Measurements from ENCODE around the gene NAA38. TPM values are rescaled to one million over a fixed set of nuclear protein-coding genes. Genes with fewer than 3 reads are reported as not detected.

NAA38 gene
- total and polyA plus RNA-seq, 2 experiments from 2014 or later = 71.5 to 185 TPM

DNA sequence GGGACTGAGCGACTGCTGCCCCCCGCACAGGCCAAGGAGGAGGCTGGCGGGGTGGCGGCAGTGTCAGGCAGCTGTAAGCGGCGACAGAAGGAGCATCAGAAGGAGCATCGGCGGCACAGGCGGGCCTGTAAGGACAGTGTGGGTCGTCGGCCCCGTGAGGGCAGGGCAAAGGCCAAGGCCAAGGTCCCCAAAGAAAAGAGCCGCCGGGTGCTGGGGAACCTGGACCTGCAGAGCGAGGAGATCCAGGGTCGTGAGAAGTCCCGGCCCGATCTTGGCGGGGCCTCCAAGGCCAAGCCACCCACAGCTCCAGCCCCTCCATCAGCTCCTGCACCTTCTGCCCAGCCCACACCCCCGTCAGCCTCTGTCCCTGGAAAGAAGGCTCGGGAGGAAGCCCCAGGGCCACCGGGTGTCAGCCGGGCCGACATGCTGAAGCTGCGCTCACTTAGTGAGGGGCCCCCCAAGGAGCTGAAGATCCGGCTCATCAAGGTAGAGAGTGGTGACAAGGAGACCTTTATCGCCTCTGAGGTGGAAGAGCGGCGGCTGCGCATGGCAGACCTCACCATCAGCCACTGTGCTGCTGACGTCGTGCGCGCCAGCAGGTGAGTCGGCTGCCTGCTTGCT lies 8.1 kb downstream of the NAA38 start:
- no peak overlapping the region for H3K9ac ChIP-seq
- TF ChIP-seq EZH2 (IDR thresholded peaks at IDR 0.05; ENCODE audit: insufficient read depth, poor library complexity, severe bottlenecking) (no peak), EZH2phosphoT487 (IDR thresholded peaks at IDR 0.05; ENCODE audit: insufficient read depth, low read depth) (no peak)

DNA sequence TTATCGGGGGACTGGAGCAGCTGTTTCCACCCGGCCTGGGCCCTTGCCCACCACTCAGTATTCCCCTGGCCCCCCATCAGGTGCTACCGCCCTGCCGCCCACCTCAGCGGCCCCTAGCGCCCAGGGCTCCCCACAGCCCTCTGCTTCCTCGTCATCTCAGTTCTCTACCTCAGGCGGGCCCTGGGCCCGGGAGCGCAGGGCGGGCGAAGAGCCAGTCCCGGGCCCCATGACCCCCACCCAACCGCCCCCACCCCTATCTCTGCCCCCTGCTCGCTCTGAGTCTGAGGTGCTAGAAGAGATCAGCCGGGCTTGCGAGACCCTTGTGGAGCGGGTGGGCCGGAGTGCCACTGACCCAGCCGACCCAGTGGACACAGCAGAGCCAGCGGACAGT lies 8.6 kb downstream of the NAA38 start:
- Histone ChIP-seq H3K4me3 (no peak overlapping the region), H3K9ac (no peak overlapping the region), H2AFZ (no peak overlapping the region), H3K79me2 (ENCODE audit: insufficient read depth) (peaks cover 70% of the 10 kb centered on the region), H4K20me1 (ENCODE audit: insufficient read depth) (no peaks in the 10 kb centered on the region), H3K27me3 (replicated peaks; ENCODE audit: insufficient read depth) (no peaks in the 10 kb centered on the region), H3K36me3 (ENCODE audit: low read depth) (no peaks in the 10 kb centered on the region; the same call in 1 of the 2 replicates), H3K9me3 (ENCODE audit: low read depth) (no peaks in the 10 kb centered on the region), H3K4me2 (ENCODE audit: unreplicated experiment) (no peak overlapping the region), H3F3A (ENCODE audit: insufficient read depth) (peaks cover 12% of the 10 kb centered on the region), H3K27ac (no peak overlapping the region), H3K4me1 (ENCODE audit: insufficient read depth) (no peaks in the 10 kb centered on the region; the same call in 1 of the 2 replicates), H3K9me2 (ENCODE audit: insufficient read depth) (no peaks in the 10 kb centered on the region)
- TF ChIP-seq EZH2phosphoT487 (IDR thresholded peaks at IDR 0.05; ENCODE audit: insufficient read depth, low read depth) (no peak), EZH2 (IDR thresholded peaks at IDR 0.05; ENCODE audit: insufficient read depth, poor library complexity, severe bottlenecking) (no peak)
- 94 to 96% methylated on average over 6 to 21 of the region's 21 CpGs for WGBS, 2 experiments (ENCODE audit: low coverage in 1 of 2, low lambda C conversion rate in 2 of 2, missing lambda C conversion rate in 2 of 2)
- in situ Hi-C loops (cut with MboI) = no loop called here
- no peak for DNase-seq

More for the DNA sequence above, 8.1 kb downstream of the NAA38 start:
- Histone ChIP-seq H3K36me3 (ENCODE audit: low read depth) (no peaks in the 10 kb centered on the region; the same call in 1 of the 2 replicates), H3F3A (ENCODE audit: insufficient read depth) (peaks cover 16% of the 10 kb centered on the region; the same call in 1 of the 2 replicates), H3K27ac (no peak overlapping the region), H3K9me3 (ENCODE audit: low read depth) (no peaks in the 10 kb centered on the region), H2AFZ (no peak overlapping the region), H3K4me2 (ENCODE audit: unreplicated experiment) (no peak overlapping the region), H3K79me2 (ENCODE audit: insufficient read depth) (peaks cover 67% of the 10 kb centered on the region), H3K4me3 (no peak overlapping the region), H4K20me1 (ENCODE audit: insufficient read depth) (no peaks in the 10 kb centered on the region), H3K4me1 (ENCODE audit: insufficient read depth) (no peaks in the 10 kb centered on the region; the same call in 1 of the 2 replicates), H3K27me3 (replicated peaks; ENCODE audit: insufficient read depth) (no peaks in the 10 kb centered on the region), H3K9me2 (ENCODE audit: insufficient read depth) (no peaks in the 10 kb centered on the region)
- in situ Hi-C loops (cut with MboI) = no loop called here
- no peak for DNase-seq
- 91% methylated on average over 35 of the region's 35 CpGs for WGBS, 2 experiments (ENCODE audit: low coverage in 1 of 2, low lambda C conversion rate in 2 of 2, missing lambda C conversion rate in 2 of 2)

DNA sequence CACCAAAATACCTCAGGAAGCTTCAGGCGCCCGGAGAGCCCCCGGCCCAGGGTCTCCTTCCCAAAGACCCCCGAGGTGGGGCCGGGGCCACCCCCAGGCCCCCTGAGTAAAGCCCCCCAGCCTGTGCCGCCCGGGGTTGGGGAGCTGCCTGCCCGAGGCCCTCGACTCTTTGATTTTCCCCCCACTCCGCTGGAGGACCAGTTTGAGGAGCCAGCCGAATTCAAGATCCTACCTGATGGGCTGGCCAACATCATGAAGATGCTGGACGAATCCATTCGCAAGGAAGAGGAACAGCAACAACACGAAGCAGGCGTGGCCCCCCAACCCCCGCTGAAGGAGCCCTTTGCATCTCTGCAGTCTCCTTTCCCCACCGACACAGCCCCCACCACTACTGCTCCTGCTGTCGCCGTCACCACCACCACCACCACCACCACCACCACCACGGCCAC lies 9.2 kb downstream of the NAA38 start:
- Histone ChIP-seq H4K20me1 (ENCODE audit: insufficient read depth) (no peaks in the 10 kb centered on the region), H3K36me3 (ENCODE audit: low read depth) (no peaks in the 10 kb centered on the region; the same call in 1 of the 2 replicates), H3K4me1 (ENCODE audit: insufficient read depth) (no peaks in the 10 kb centered on the region; the same call in 1 of the 2 replicates), H3K9me2 (ENCODE audit: insufficient read depth) (no peaks in the 10 kb centered on the region), H3K4me2 (ENCODE audit: unreplicated experiment) (no peak overlapping the region), H3K9ac (no peak overlapping the region), H3K9me3 (ENCODE audit: low read depth) (no peaks in the 10 kb centered on the region), H3K27me3 (replicated peaks; ENCODE audit: insufficient read depth) (no peaks in the 10 kb centered on the region), H3K4me3 (no peak overlapping the region), H3F3A (ENCODE audit: insufficient read depth) (peaks cover 11% of the 10 kb centered on the region), H3K79me2 (ENCODE audit: insufficient read depth) (peaks cover 70% of the 10 kb centered on the region), H3K27ac (no peak overlapping the region), H2AFZ (no peak overlapping the region)
- no peak for DNase-seq
- in situ Hi-C loops (cut with MboI) = no loop called here
- 89 to 91% methylated on average over 8 to 20 of the region's 20 CpGs for WGBS, 2 experiments (ENCODE audit: low coverage in 1 of 2, low lambda C conversion rate in 2 of 2, missing lambda C conversion rate in 2 of 2)
- TF ChIP-seq EZH2phosphoT487 (IDR thresholded peaks at IDR 0.05; ENCODE audit: insufficient read depth, low read depth) = no peak
- TF ChIP-seq EZH2 (IDR thresholded peaks at IDR 0.05; ENCODE audit: insufficient read depth, poor library complexity, severe bottlenecking) = no peak

DNA sequence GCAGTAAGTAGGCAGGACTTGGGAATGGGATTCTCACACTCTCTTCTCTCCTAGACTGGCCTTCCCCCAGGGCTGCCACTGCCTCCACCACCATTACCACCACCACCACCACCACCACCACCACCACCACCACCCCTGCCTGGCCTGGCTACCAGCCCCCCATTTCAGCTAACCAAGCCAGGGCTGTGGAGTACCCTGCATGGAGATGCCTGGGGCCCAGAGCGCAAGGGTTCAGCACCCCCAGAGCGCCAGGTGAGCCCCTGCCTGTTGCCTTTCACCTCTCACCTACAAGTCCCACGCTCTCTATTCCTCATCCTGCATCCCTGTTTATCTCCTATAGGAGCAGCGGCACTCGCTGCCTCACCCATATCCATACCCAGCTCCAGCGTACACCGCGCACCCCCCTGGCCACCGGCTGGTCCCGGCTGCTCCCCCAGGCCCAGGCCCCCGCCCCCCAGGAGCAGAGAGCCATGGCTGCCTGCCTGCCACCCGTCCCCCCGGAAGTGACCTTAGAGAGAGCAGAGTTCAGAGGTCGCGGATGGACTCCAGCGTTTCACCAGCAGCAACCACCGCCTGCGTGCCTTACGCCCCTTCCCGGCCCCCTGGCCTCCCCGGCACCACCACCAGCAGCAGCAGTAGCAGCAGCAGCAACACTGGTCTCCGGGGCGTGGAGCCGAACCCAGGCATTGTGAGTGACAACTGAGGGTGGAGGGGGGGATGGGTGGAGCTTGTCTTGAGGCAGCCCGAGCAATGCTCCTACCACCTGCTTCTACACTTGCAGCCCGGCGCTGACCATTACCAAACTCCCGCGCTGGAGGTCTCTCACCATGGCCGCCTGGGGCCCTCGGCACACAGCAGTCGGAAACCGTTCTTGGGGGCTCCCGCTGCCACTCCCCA lies 10.3 kb downstream of the NAA38 start:
- Histone ChIP-seq H3F3A (ENCODE audit: insufficient read depth) (peaks cover 11% of the 10 kb centered on the region), H4K20me1 (ENCODE audit: insufficient read depth) (no peaks in the 10 kb centered on the region), H3K9ac (no peak overlapping the region), H3K4me2 (ENCODE audit: unreplicated experiment) (no peak overlapping the region), H3K79me2 (ENCODE audit: insufficient read depth) (peaks cover 61% of the 10 kb centered on the region), H3K27ac (no peak overlapping the region), H3K4me3 (no peak overlapping the region), H3K9me2 (ENCODE audit: insufficient read depth) (no peaks in the 10 kb centered on the region), H3K4me1 (ENCODE audit: insufficient read depth) (no peaks in the 10 kb centered on the region; the same call in 1 of the 2 replicates), H3K27me3 (replicated peaks; ENCODE audit: insufficient read depth) (no peaks in the 10 kb centered on the region), H2AFZ (no peak overlapping the region), H3K36me3 (ENCODE audit: low read depth) (no peaks in the 10 kb centered on the region; the same call in 1 of the 2 replicates), H3K9me3 (ENCODE audit: low read depth) (no peaks in the 10 kb centered on the region)
- no peak for DNase-seq
- WGBS, 2 experiments (ENCODE audit: low coverage in 1 of 2, low lambda C conversion rate in 2 of 2, missing lambda C conversion rate in 2 of 2) = 78 to 86% methylated on average over 23 to 34 of the region's 34 CpGs
- in situ Hi-C loops (cut with MboI) = no loop called here
- no peak for TF ChIP-seq EZH2phosphoT487 (IDR thresholded peaks at IDR 0.05; ENCODE audit: insufficient read depth, low read depth)
- TF ChIP-seq EZH2 (IDR thresholded peaks at IDR 0.05; ENCODE audit: insufficient read depth, poor library complexity, severe bottlenecking) = no peak
